Islet of Langerhans (tissue), 1 donor: ENCODE measurements around the gene METTL26.

ENCODE experiments used
- FAIRE-seq: peaks from one replicate; lab custom pipeline; 2011; peaks lifted over from hg19 to GRCh38; lab: Jason Lieb, UNC

METTL26 gene

GRCh38 chr16:674968-675883 lies 39.1 kb upstream of the METTL26 start, which contains the start of gene RHBDL1:
RHBDL1 (plus strand) TSS chr16:675671; CDS start chr16:675791, 120 bp downstream.
- no peak for FAIRE-seq

GRCh38 chr16:674214-674881 lies 38.2 kb upstream of the METTL26 start:
- no peak for FAIRE-seq

GRCh38 chr16:673399-673991 lies 37.4 kb upstream of the METTL26 start:
- no peak for FAIRE-seq

GRCh38 chr16:672851-673250 lies 36.7 kb upstream of the METTL26 start:
- no peak for FAIRE-seq

GRCh38 chr16:672371-672770 lies 36.3 kb upstream of the METTL26 start:
- no peak for FAIRE-seq

- FAIRE-seq, result no peak
These were observed 35.4 kb upstream of the METTL26 start for GRCh38 chr16:671353-672131.

- FAIRE-seq, result no peak
These were observed 34.6 kb upstream of the METTL26 start for GRCh38 chr16:670485-671352.

- FAIRE-seq, result no peak
These were observed 33.6 kb upstream of the METTL26 start for GRCh38 chr16:669666-670065.

- no peak for FAIRE-seq
These were observed 32.5 kb upstream of the METTL26 start for GRCh38 chr16:668519-669171.

- FAIRE-seq, result no peak
These were observed 31.8 kb upstream of the METTL26 start, which contains the start of gene RHOT2 for GRCh38 chr16:667780-668518. RHOT2 (plus strand) TSS chr16:668132; CDS start chr16:668200, 68 bp downstream.

- FAIRE-seq, result no peak
These were observed 31.1 kb upstream of the METTL26 start for GRCh38 chr16:667113-667779.

GRCh38 chr16:666572-666971 lies 30.5 kb upstream of the METTL26 start:
- no peak for FAIRE-seq

- FAIRE-seq, result no peak
These were observed 26.5 kb upstream of the METTL26 start for GRCh38 chr16:662597-662996.

- FAIRE-seq, result no peak
These were observed 26.0 kb upstream of the METTL26 start for GRCh38 chr16:662095-662494.

- FAIRE-seq, result no peak
These were observed 25.2 kb upstream of the METTL26 start for GRCh38 chr16:661184-661821.

- FAIRE-seq, result no peak
These were observed 24.5 kb upstream of the METTL26 start for GRCh38 chr16:660459-661183.

- no peak for FAIRE-seq
These were observed 24.0 kb upstream of the METTL26 start for GRCh38 chr16:660132-660458.

- FAIRE-seq, result no peak
These were observed 23.5 kb upstream of the METTL26 start for GRCh38 chr16:659618-660017.
